ENCODE results near the gene MKX. TPM values are rescaled to one million over a fixed set of nuclear protein-coding genes. Genes with fewer than 3 reads are reported as not detected.

MKX gene
- total RNA-seq, 1 experiment from 2014 or later = 27.5 TPM

DNA sequence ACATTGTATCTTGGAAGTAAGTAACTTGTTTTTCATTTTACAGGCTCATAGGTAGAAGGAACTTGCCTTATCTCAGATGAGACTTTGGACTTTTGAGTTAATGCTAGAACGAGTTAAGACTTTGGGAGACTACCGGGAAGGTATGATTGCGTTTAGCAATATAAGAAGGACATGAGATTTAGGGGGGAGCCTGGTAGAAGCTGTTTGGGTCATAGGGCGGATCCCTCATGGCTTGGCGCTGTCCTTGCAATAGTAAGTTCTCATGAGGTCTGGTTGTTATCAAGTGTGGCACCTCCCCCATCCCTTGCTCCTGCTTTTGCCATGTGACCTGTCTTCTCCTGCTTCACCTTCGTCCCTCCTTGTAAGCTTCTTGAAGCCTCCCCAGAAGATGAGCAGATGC lies 110.3 kb downstream of the MKX start:
- Histone ChIP-seq H3K9me3 (ENCODE audit: control insufficient read depth in 1 of 2, insufficient read depth in 1 of 2, low read depth in 1 of 2, low read length in 2 of 2) (no peaks in the 10 kb centered on the region), H3K9me2 (ENCODE audit: insufficient read depth) (no peaks in the 10 kb centered on the region), H3K4me1 (ENCODE audit: control insufficient read depth in 1 of 2, insufficient read depth in 2 of 2, low read length in 2 of 2) (no peaks in the 10 kb centered on the region), H3K9ac (ENCODE audit: low read length) (no peak overlapping the region), H3K27ac (ENCODE audit: low read depth, low read length) (no peak overlapping the region), H4K20me1 (ENCODE audit: insufficient read depth) (no peaks in the 10 kb centered on the region), H3K4me3 (replicated peaks in 1 of 2; ENCODE audit: low read depth in 1 of 2, low read length in 2 of 2) (no peak overlapping the region), H3K4me2 (ENCODE audit: low read length) (no peak overlapping the region), H3K79me2 (ENCODE audit: insufficient read depth, low read length) (no peaks in the 10 kb centered on the region), H2AFZ (ENCODE audit: low read depth, low read length, poor library complexity, severe bottlenecking) (no peak overlapping the region), H3K36me3 (ENCODE audit: control insufficient read depth in 1 of 2, insufficient read depth in 2 of 2, low read length in 2 of 2) (no peaks in the 10 kb centered on the region), H3K27me3 (ENCODE audit: insufficient read depth, low read length) (no peaks in the 10 kb centered on the region)
- DNase-seq (ENCODE audit: low read depth, low spot score) (no peak), ATAC-seq (no peak)
- TF ChIP-seq EGR1 (IDR thresholded peaks at IDR 0.05; ENCODE audit: low read depth) = no peak
- TF ChIP-seq ZFX (IDR thresholded peaks at IDR 0.05) = no peak
- no peak for TF ChIP-seq POLR2A (IDR thresholded peaks at IDR 0.05; ENCODE audit: borderline replicate concordance, extremely low read depth, insufficient read depth, insufficient read length)
- TF ChIP-seq ZNF274 (IDR thresholded peaks at IDR 0.05; ENCODE audit: low read depth, low read length) = no peak
- TF ChIP-seq YY1 (IDR thresholded peaks at IDR 0.05; ENCODE audit: extremely low read depth, insufficient replicate concordance, low read depth, low read length) = no peak
- no peak for TF ChIP-seq ELF1 (IDR thresholded peaks at IDR 0.05; ENCODE audit: borderline replicate concordance, low read depth)
- TF ChIP-seq SIN3A (IDR thresholded peaks at IDR 0.05; ENCODE audit: low read depth) = no peak
- TF ChIP-seq SP1 (IDR thresholded peaks at IDR 0.05; ENCODE audit: low read depth) = no peak
- TF ChIP-seq, protein P1, sequence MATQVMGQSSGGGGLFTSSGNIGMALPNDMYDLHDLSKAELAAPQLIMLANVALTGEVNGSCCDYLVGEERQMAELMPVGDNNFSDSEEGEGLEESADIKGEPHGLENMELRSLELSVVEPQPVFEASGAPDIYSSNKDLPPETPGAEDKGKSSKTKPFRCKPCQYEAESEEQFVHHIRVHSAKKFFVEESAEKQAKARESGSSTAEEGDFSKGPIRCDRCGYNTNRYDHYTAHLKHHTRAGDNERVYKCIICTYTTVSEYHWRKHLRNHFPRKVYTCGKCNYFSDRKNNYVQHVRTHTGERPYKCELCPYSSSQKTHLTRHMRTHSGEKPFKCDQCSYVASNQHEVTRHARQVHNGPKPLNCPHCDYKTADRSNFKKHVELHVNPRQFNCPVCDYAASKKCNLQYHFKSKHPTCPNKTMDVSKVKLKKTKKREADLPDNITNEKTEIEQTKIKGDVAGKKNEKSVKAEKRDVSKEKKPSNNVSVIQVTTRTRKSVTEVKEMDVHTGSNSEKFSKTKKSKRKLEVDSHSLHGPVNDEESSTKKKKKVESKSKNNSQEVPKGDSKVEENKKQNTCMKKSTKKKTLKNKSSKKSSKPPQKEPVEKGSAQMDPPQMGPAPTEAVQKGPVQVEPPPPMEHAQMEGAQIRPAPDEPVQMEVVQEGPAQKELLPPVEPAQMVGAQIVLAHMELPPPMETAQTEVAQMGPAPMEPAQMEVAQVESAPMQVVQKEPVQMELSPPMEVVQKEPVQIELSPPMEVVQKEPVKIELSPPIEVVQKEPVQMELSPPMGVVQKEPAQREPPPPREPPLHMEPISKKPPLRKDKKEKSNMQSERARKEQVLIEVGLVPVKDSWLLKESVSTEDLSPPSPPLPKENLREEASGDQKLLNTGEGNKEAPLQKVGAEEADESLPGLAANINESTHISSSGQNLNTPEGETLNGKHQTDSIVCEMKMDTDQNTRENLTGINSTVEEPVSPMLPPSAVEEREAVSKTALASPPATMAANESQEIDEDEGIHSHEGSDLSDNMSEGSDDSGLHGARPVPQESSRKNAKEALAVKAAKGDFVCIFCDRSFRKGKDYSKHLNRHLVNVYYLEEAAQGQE (IDR thresholded peaks at IDR 0.05; ENCODE audit: low read depth) = no peak
- no peak for TF ChIP-seq EZH2 (IDR thresholded peaks at IDR 0.05)
- ChIA-PET RAD21 (ENCODE audit: low non-redundant PET in 1 of 2, low total read pairs in 2 of 2, uncharacterized antibody in 2 of 2, unreplicated experiment in 2 of 2) (no interaction called here), CTCF (no interaction called here), POLR2A (no interaction called here)
- no TSS peak for BruUV-seq (replicated peaks)
- intact Hi-C loops (cut with micrococcal nuclease) = no loop called here
